AG08395 (cell line): Measurements from ENCODE around the gene SLC16A8.
"Not testable (repeated sequence)": the region's sequence is repeated elsewhere in the genome, so short reads cannot be mapped to it uniquely, and the experiment has no call there.

Source experiments
- DNase-seq: peaks from one replicate; pipeline ENCODE4 v3.0.0; 2012; ENCODE audit warnings: mixed read lengths, low spot score

The SLC16A8 gene

GRCh38 chr22:38086001-38086845 is 2.2 kb upstream of the SLC16A8 start:
- DNase-seq: no peak

GRCh38 chr22:38085501-38085900 is 1.5 kb upstream of the SLC16A8 start:
- no peak for DNase-seq

- no peak for DNase-seq
Observed at GRCh38 chr22:38085056-38085455, 1.1 kb upstream of the SLC16A8 start.

GRCh38 chr22:38082986-38083710 is 836 bp downstream of the SLC16A8 start:
- DNase-seq: no peak

- no peak for DNase-seq
Observed at GRCh38 chr22:38081941-38082828, 1.8 kb downstream of the SLC16A8 start.

GRCh38 chr22:38081636-38081940 is 2.4 kb downstream of the SLC16A8 start:
- no peak for DNase-seq

- peak; percentile 39 for DNase-seq
Observed at GRCh38 chr22:38080850-38081635, 2.9 kb downstream of the SLC16A8 start.

GRCh38 chr22:38080474-38080849 is 3.5 kb downstream of the SLC16A8 start:
- DNase-seq: no peak

GRCh38 chr22:38079804-38080203 is 4.2 kb downstream of the SLC16A8 start:
- DNase-seq: no peak

- not testable (repeated sequence) for DNase-seq
Observed at GRCh38 chr22:38079208-38079607, 4.8 kb downstream of the SLC16A8 start.

GRCh38 chr22:38078046-38078840 is 5.7 kb downstream of the SLC16A8 start:
- no peak for DNase-seq

GRCh38 chr22:38077595-38077994 is 6.4 kb downstream of the SLC16A8 start:
- DNase-seq: no peak

GRCh38 chr22:38077096-38077495 is 6.9 kb downstream of the SLC16A8 start:
- no peak for DNase-seq

GRCh38 chr22:38075961-38076360 is 8.0 kb downstream of the SLC16A8 start:
- DNase-seq: no peak

GRCh38 chr22:38075105-38075825 is 8.7 kb downstream of the SLC16A8 start:
- no peak for DNase-seq

GRCh38 chr22:38074181-38075104 is 9.5 kb downstream of the SLC16A8 start:
- no peak for DNase-seq

GRCh38 chr22:38073150-38074130 is 10.5 kb downstream of the SLC16A8 start:
- DNase-seq: no peak
